HepG2 (cell line): Measurements from ENCODE around the gene DPYSL3. TPM values are rescaled to one million over a fixed set of nuclear protein-coding genes. Genes with fewer than 3 reads are reported as not detected.

Source experiments
- ATAC-seq: fragments of 200-7000 bp; cut with Tn5 transposase; 3 replicates; pipeline ENCODE4 v1.9.1; 2020; ENCODE audit warnings: mild to moderate bottlenecking, moderate library complexity
- BruUV-seq: library from RNA; stranded (reverse); fragments of 400-500 nt; replicated peaks from 2 replicates; lab custom pipeline; 2021; lab: Mats Ljungman, UMichigan
- CTCF ChIA-PET: fragments of 300-600 bp; formaldehyde crosslinking; extraction: SDS; loops from one replicate; lab custom pipeline; 2021; ENCODE audit warnings: low total read pairs, inconsistent platforms, low intra/inter-chr PET ratio; lab: Yijun Ruan, JAX
- POLR2A ChIA-PET: fragments of 350-600 bp; sonication (Branson Sonifier 250); formaldehyde crosslinking; loops from one replicate; lab custom pipeline; 2020; ENCODE audit warnings: antibody characterized with exemption, inconsistent platforms; lab: Yijun Ruan, JAX
- DNase-seq: peaks from one replicate; pipeline ENCODE4 v3.0.0-alpha.2; 2015; ENCODE audit warnings: low spot score
- FAIRE-seq: peaks from 3 replicates; lab custom pipeline; 2011; peaks lifted over from hg19 to GRCh38; lab: Jason Lieb, UNC
- H2AFZ ChIP-seq: one replicate; pipeline ENCODE4 v1.6.1; 2011; ENCODE audit warnings: low read length, inconsistent platforms
- H3K27ac ChIP-seq: fragments of 300-600 bp; 3 replicates; pipeline ENCODE4 v1.8.0; 2011; ENCODE audit warnings: mixed run types, mild to moderate bottlenecking, mixed read lengths, low read length, inconsistent platforms; ENCODE audit not compliant: insufficient read depth; ENCODE audit errors: extremely low read length
- H3K27me3 ChIP-seq, 2 experiments: fragments of 200-600 bp in 1 of 2; 2 replicates in 1 of 2; 3 replicates in 1 of 2; pipeline versions ENCODE4 v1.6.0 to v1.8.0; 2011; ENCODE audit warnings: low read length in 2 of 2, mild to moderate bottlenecking in 2 of 2, moderate library complexity in 2 of 2, inconsistent platforms in 1 of 2; ENCODE audit not compliant: insufficient read depth in 2 of 2, control insufficient read depth in 1 of 2
- H3K36me3 ChIP-seq, 2 experiments: fragments of 200-600 bp in 1 of 2; replicated peaks in 1 of 2; 2 replicates in 1 of 2; 3 replicates in 1 of 2; pipeline versions ENCODE4 v1.5.1 to v1.8.0; 2011; ENCODE audit warnings: low read length in 2 of 2, inconsistent platforms in 1 of 2; ENCODE audit not compliant: insufficient read depth in 2 of 2, control insufficient read depth in 1 of 2
- H3K4me1 ChIP-seq: 2 replicates; pipeline ENCODE4 v1.5.1; 2012; ENCODE audit warnings: low read length, inconsistent platforms; ENCODE audit not compliant: insufficient read depth
- H3K4me2 ChIP-seq: 2 replicates; pipeline ENCODE4 v1.6.0; 2011; ENCODE audit warnings: low read depth, low read length, inconsistent platforms
- H3K4me3 ChIP-seq, 3 experiments: fragments of 200-600 bp in 1 of 3; sonication (generic), shearing (Covaris generic) in 1 of 3; replicated peaks in 1 of 3; 2 replicates each; pipeline ENCODE4 v1.5.1; 2011 to 2016; ENCODE audit warnings: low read length in 3 of 3, inconsistent platforms in 2 of 3, low read depth in 2 of 3, mild to moderate bottlenecking in 2 of 3, control low read depth in 1 of 3, mixed read lengths in 1 of 3; ENCODE audit not compliant: insufficient read depth in 1 of 3
- H3K79me2 ChIP-seq: one replicate; pipeline ENCODE4 v1.6.1; 2011; ENCODE audit warnings: low read length, inconsistent platforms; ENCODE audit not compliant: insufficient read depth
- H3K9ac ChIP-seq: 2 replicates; pipeline ENCODE4 v1.6.0; 2011; ENCODE audit warnings: mild to moderate bottlenecking, low read depth, low read length, inconsistent platforms; ENCODE audit not compliant: insufficient read depth
- H3K9me3 ChIP-seq: 2 replicates; pipeline ENCODE4 v1.5.1; 2012; ENCODE audit warnings: mild to moderate bottlenecking, low read length
- H4K20me1 ChIP-seq: 2 replicates; pipeline ENCODE4 v1.6.0; 2011; ENCODE audit warnings: inconsistent platforms, mild to moderate bottlenecking, low read length, moderate library complexity; ENCODE audit not compliant: insufficient read depth
- ATF7 ChIP-seq, 2 experiments: fragments of 450-650 bp in 1 of 2; sonication (generic) in 1 of 2; formaldehyde crosslinking in 1 of 2; IDR thresholded peaks; 2 replicates each; pipeline versions ENCODE4 v1.4.0 to v1.6.1; 2016 to 2020; ENCODE audit warnings: antibody characterized with exemption in 1 of 2, mild to moderate bottlenecking in 1 of 2, missing genetic modification reagents in 1 of 2
- CBX1 ChIP-seq: IDR thresholded peaks from one replicate; pipeline ENCODE4 v1.6.1; 2016; ENCODE audit warnings: antibody characterized with exemption, low read depth
- HMGA1 ChIP-seq: sonication (generic); formaldehyde crosslinking; conservative IDR thresholded peaks from 2 replicates; pipeline ENCODE4 v1.4.0; 2020; ENCODE audit warnings: missing genetic modification reagents
- HMGXB4 ChIP-seq, 2 experiments: sonication (generic) in 1 of 2; formaldehyde crosslinking in 1 of 2; IDR thresholded peaks; 2 replicates each; pipeline versions ENCODE4 v1.4.0 to v1.6.1; 2018 to 2020; ENCODE audit warnings: missing genetic modification reagents in 2 of 2, borderline replicate concordance in 1 of 2, low read depth in 1 of 2, mild to moderate bottlenecking in 1 of 2, missing biosample characterization in 1 of 2
- HNRNPLL ChIP-seq: fragments of 200-400 bp; formaldehyde crosslinking; IDR thresholded peaks from 2 replicates; pipeline ENCODE4 v1.6.1; 2017; ENCODE audit warnings: mild to moderate bottlenecking, low read depth, low read length; ENCODE audit not compliant: poor library complexity, severe bottlenecking
- HOXA9 ChIP-seq: sonication (generic); formaldehyde crosslinking; IDR thresholded peaks from 2 replicates; pipeline ENCODE4 v1.8.1; 2022; ENCODE audit warnings: missing genetic modification reagents, mild to moderate bottlenecking, moderate library complexity, borderline replicate concordance
- LRRFIP1 ChIP-seq: sonication (generic); formaldehyde crosslinking; conservative IDR thresholded peaks from 2 replicates; pipeline ENCODE4 v1.4.0; 2020; ENCODE audit warnings: missing genetic modification reagents
- MXI1 ChIP-seq: IDR thresholded peaks from 3 replicates; pipeline ENCODE4 v1.6.1; 2012; ENCODE audit warnings: low read depth, low read length, inconsistent platforms, borderline replicate concordance
- NFRKB ChIP-seq: fragments of 450-650 bp; IDR thresholded peaks from 2 replicates; pipeline ENCODE4 v1.6.1; 2017
- POLR2AphosphoS5 ChIP-seq: IDR thresholded peaks from 2 replicates; pipeline ENCODE4 v1.6.1; 2012; ENCODE audit warnings: low read depth, low read length
- REL ChIP-seq: sonication (generic); formaldehyde crosslinking; conservative IDR thresholded peaks from 2 replicates; pipeline ENCODE4 v1.8.0; 2022; ENCODE audit warnings: mild to moderate bottlenecking, missing genetic modification reagents, moderate library complexity
- ZFX ChIP-seq: sonication (generic); formaldehyde crosslinking; IDR thresholded peaks from 2 replicates; pipeline ENCODE4 v1.4.0; 2020; ENCODE audit warnings: mild to moderate bottlenecking, low read depth, missing genetic modification reagents, moderate library complexity
- ZNF678 ChIP-seq: sonication (generic); formaldehyde crosslinking; IDR thresholded peaks from 2 replicates; pipeline ENCODE4 v1.4.0; 2020; ENCODE audit warnings: mild to moderate bottlenecking, missing genetic modification reagents
- ZNF816 ChIP-seq: sonication (generic); formaldehyde crosslinking; IDR thresholded peaks from 2 replicates; pipeline ENCODE4 v1.8.0; 2022; ENCODE audit warnings: missing genetic modification reagents, mild to moderate bottlenecking, borderline replicate concordance
- ZNF878 ChIP-seq: sonication (generic); formaldehyde crosslinking; IDR thresholded peaks from 2 replicates; pipeline ENCODE4 v1.8.1; 2023; ENCODE audit warnings: mild to moderate bottlenecking, missing genetic modification reagents, moderate library complexity
- WGBS: methylation state at CpG from one replicate; pipeline ENCODE4 v1.1.6; 2017; ENCODE audit warnings: low lambda C conversion rate; 5-methylcytosine and 5-hydroxymethylcytosine counted together
- in situ Hi-C: cut with HindIII; loops from 2 replicates; pipeline ENCODE4 v1.10.0; 2017; ENCODE audit warnings: low pct_unique_long_range_greater_than_20kb; ENCODE audit not compliant: extremely low pct_ligation_motif_present
- intact Hi-C: fragments of 100-400 bp; cut with micrococcal nuclease; formaldehyde crosslinking; loops from one replicate; pipeline ENCODE4 v1.10.0; 2022; ENCODE audit not compliant: unreplicated experiment
- polyA plus RNA-seq, 8 experiments: library from polyadenylated mRNA; depleted of rRNA in 3 of 8; stranded (reverse) in 7 of 8; unstranded in 1 of 8; fragments of >200 nt; fragmentation: Illumina TruSeq in 4 of 8; extraction: Trizol in 4 of 8; gene quantifications; 2 replicates each; pipeline versions ENCODE4 v1.2.1 to v1.2.3, GENCODE V29; 2011 to 2016; ENCODE audit warnings: low read depth in 4 of 8, missing spikeins in 1 of 8, mixed read lengths in 1 of 8; ENCODE audit not compliant: insufficient read depth in 1 of 8
- total RNA-seq, 5 experiments: library from RNA; depleted of rRNA; stranded (reverse); fragments of >200 nt; fragmentation: Illumina TruSeq; extraction: Trizol; gene quantifications; 2 replicates each; pipeline ENCODE4 v1.2.3, GENCODE V29; 2016; ENCODE audit warnings: low read depth in 1 of 5

Gene DPYSL3
- total and polyA plus RNA-seq, 2 of the 13 experiments (the other 11 are each of a cell fraction or from before 2014, with no cell fraction given), result 0.08 to 0.15 TPM

- DNase-seq (no peak), FAIRE-seq (no peak), ATAC-seq (no peak)
- Histone ChIP-seq H3K4me2 (no peak overlapping the region), H3K27ac (no peak overlapping the region), H3K9me3 (no peaks in the 10 kb centered on the region), H3K36me3 (no peaks in the 10 kb centered on the region), H3K27me3 (no peaks in the 10 kb centered on the region), H3K4me3 (no peak overlapping the region), H3K4me1 (no peaks in the 10 kb centered on the region), H2AFZ (no peak overlapping the region), H3K79me2 (no peaks in the 10 kb centered on the region), H4K20me1 (no peaks in the 10 kb centered on the region), H3K9ac (no peak overlapping the region)
- ChIA-PET POLR2A (no interaction called here), CTCF (no interaction called here)
- 15% methylated on average over 3 of the region's 3 CpGs for WGBS
- in situ Hi-C loops, result no loop called here
- TF ChIP-seq HMGA1 (CRISPR knock-in tag) (no peak), CBX1 (no peak)
- intact Hi-C loops, result no loop called here
- BruUV-seq, result no TSS peak
Observed at GRCh38 chr5:147547730-147548129, 37.9 kb upstream of the DPYSL3 start.

GRCh38 chr5:147544556-147544955 lies 34.7 kb upstream of the DPYSL3 start:
- in situ Hi-C loops, result no loop called here
- CTCF ChIA-PET, result no interaction called here
- ATAC-seq, result no peak
- no peak for TF ChIP-seq ZNF816 (CRISPR knock-in tag)
- TF ChIP-seq ZNF678 (CRISPR knock-in tag), result no peak
- TF ChIP-seq MXI1, result no peak
- TF ChIP-seq POLR2AphosphoS5, result no peak
- TF ChIP-seq HMGXB4 (CRISPR knock-in tag; IDR thresholded peaks at IDR 0.05; ENCODE audit: borderline replicate concordance in 1 of 2, low read depth in 1 of 2), result no peak
- no peak for TF ChIP-seq ZFX
- TF ChIP-seq HNRNPLL, result no peak
- no peak for TF ChIP-seq REL (CRISPR knock-in tag)
- TF ChIP-seq ZNF878 (CRISPR knock-in tag), result no peak
- no peak for TF ChIP-seq HOXA9 (CRISPR knock-in tag)
- TF ChIP-seq ATF7 (IDR thresholded peaks at IDR 0.05), result no peak
- no peak for TF ChIP-seq ATF7 (CRISPR knock-in tag; IDR thresholded peaks at IDR 0.05)
- no peak for TF ChIP-seq NFRKB
- no peak for TF ChIP-seq LRRFIP1

More at GRCh38 chr5:147544556-147544955, 34.7 kb upstream of the DPYSL3 start:
- Histone ChIP-seq H3K27ac (no peak overlapping the region), H3K4me3 (no peak overlapping the region), H3K79me2 (no peaks in the 10 kb centered on the region), H3K36me3 (no peaks in the 10 kb centered on the region), H2AFZ (no peak overlapping the region), H4K20me1 (no peaks in the 10 kb centered on the region), H3K9ac (no peak overlapping the region), H3K27me3 (no peaks in the 10 kb centered on the region), H3K9me3 (no peaks in the 10 kb centered on the region), H3K4me1 (no peaks in the 10 kb centered on the region), H3K4me2 (no peak overlapping the region)
- 14% methylated on average over 5 of the region's 5 CpGs for WGBS
- FAIRE-seq (no peak), DNase-seq (no peak)
- BruUV-seq, result no TSS peak
- POLR2A ChIA-PET, result no interaction called here
- intact Hi-C loops, result no loop called here
